SK-N-SH treated with all-trans-retinoic acid at 6 μM for 48 hours (cell line): ENCODE data around the gene POLR1C.

ENCODE experiments used
- ATAC-seq: fragments of 200-7000 bp; cut with Tn5 transposase; 3 replicates; pipeline ENCODE4 v1.9.1; 2020; ENCODE audit warnings: mild to moderate bottlenecking, moderate library complexity
- ARNTL ChIP-seq: fragments of 450-650 bp; formaldehyde crosslinking; IDR thresholded peaks from 2 replicates; pipeline ENCODE4 v1.5.0; 2020; ENCODE audit warnings: low read depth, mild to moderate bottlenecking, moderate library complexity, borderline replicate concordance
- BACH2 ChIP-seq: fragments of 250-450 bp; sonication (Bioruptor Pico); IDR thresholded peaks from 2 replicates; pipeline ENCODE4 v1.9.0; 2021; ENCODE audit warnings: mild to moderate bottlenecking, borderline replicate concordance
- CREB5 ChIP-seq: fragments of 250-450 bp; sonication (Bioruptor Pico); IDR thresholded peaks from 2 replicates; pipeline ENCODE4 v1.5.1; 2020; ENCODE audit warnings: low read depth, mild to moderate bottlenecking, moderate library complexity
- CSDC2 ChIP-seq: fragments of 250-450 bp; sonication (Bioruptor Pico); IDR thresholded peaks from 2 replicates; pipeline ENCODE4 v1.5.0; 2020; ENCODE audit warnings: mild to moderate bottlenecking, moderate library complexity
- CSRNP3 ChIP-seq: fragments of 250-450 bp; sonication (Bioruptor Pico); IDR thresholded peaks from 2 replicates; pipeline ENCODE4 v1.5.1; 2021; ENCODE audit warnings: mild to moderate bottlenecking, moderate library complexity
- ESRRG ChIP-seq: fragments of 250-450 bp; sonication (Bioruptor Pico); IDR thresholded peaks from 2 replicates; pipeline ENCODE4 v1.6.1; 2021; ENCODE audit warnings: mild to moderate bottlenecking
- GLIS3 ChIP-seq: fragments of 250-450 bp; sonication (Bioruptor Pico); IDR thresholded peaks from 2 replicates; pipeline ENCODE4 v1.5.0; 2020; ENCODE audit warnings: mild to moderate bottlenecking, moderate library complexity
- ISL1 ChIP-seq: fragments of 250-450 bp; sonication (Bioruptor Pico); IDR thresholded peaks from 2 replicates; pipeline ENCODE4 v2.1.2; 2022; ENCODE audit warnings: mild to moderate bottlenecking, moderate library complexity
- OSR1 ChIP-seq: fragments of 250-450 bp; sonication (Bioruptor Pico); IDR thresholded peaks from 2 replicates; pipeline ENCODE4 v1.8.0; 2022; ENCODE audit warnings: moderate library complexity, mild to moderate bottlenecking, inconsistent platforms
- PATZ1 ChIP-seq: fragments of 250-450 bp; sonication (Bioruptor Pico); IDR thresholded peaks from 2 replicates; pipeline ENCODE4 v1.8.0; 2020; ENCODE audit warnings: mild to moderate bottlenecking, moderate library complexity, borderline replicate concordance
- POU6F1 ChIP-seq: fragments of 250-450 bp; sonication (Bioruptor Pico); IDR thresholded peaks from 2 replicates; pipeline ENCODE4 v1.8.0; 2021; ENCODE audit warnings: low read depth, mild to moderate bottlenecking, moderate library complexity, borderline replicate concordance
- PPARA ChIP-seq: fragments of 250-450 bp; sonication (Bioruptor Pico); IDR thresholded peaks from 2 replicates; pipeline ENCODE4 v1.5.0; 2020; ENCODE audit warnings: mild to moderate bottlenecking, borderline replicate concordance
- RARB ChIP-seq: fragments of 250-450 bp; sonication (Bioruptor Pico); IDR thresholded peaks from 2 replicates; pipeline ENCODE4 v1.8.0; 2021; ENCODE audit warnings: mild to moderate bottlenecking, moderate library complexity
- SNAI2 ChIP-seq: fragments of 250-450 bp; sonication (Bioruptor Pico); IDR thresholded peaks from 2 replicates; pipeline ENCODE4 v1.5.0; 2020; ENCODE audit warnings: mild to moderate bottlenecking, moderate library complexity
- TCF4 ChIP-seq: fragments of 250-450 bp; sonication (Bioruptor Pico); IDR thresholded peaks from 2 replicates; pipeline ENCODE4 v1.8.0; 2021; ENCODE audit warnings: mild to moderate bottlenecking, moderate library complexity, borderline replicate concordance
- TOX ChIP-seq: fragments of 250-450 bp; sonication (Bioruptor Pico); IDR thresholded peaks from 2 replicates; pipeline ENCODE4 v1.8.0; 2021; ENCODE audit warnings: mild to moderate bottlenecking, moderate library complexity, borderline replicate concordance
- TSHZ2 ChIP-seq: fragments of 250-450 bp; sonication (Bioruptor Pico); IDR thresholded peaks from 2 replicates; pipeline ENCODE4 v1.5.0; 2020; ENCODE audit warnings: mild to moderate bottlenecking, moderate library complexity
- ZC3H10 ChIP-seq: fragments of 250-450 bp; sonication (Bioruptor Pico); IDR thresholded peaks from 2 replicates; pipeline ENCODE4 v1.5.1; 2021; ENCODE audit warnings: mild to moderate bottlenecking, moderate library complexity
- ZFP3 ChIP-seq: fragments of 250-450 bp; sonication (Bioruptor Pico); IDR thresholded peaks from 2 replicates; pipeline ENCODE4 v1.5.0; 2020; ENCODE audit warnings: mild to moderate bottlenecking, moderate library complexity
- ZFP30 ChIP-seq: fragments of 450-650 bp; formaldehyde crosslinking; IDR thresholded peaks from 2 replicates; pipeline ENCODE4 v1.5.0; 2022; ENCODE audit warnings: mild to moderate bottlenecking, moderate library complexity
- ZNF565 ChIP-seq: fragments of 450-650 bp; formaldehyde crosslinking; conservative IDR thresholded peaks from 2 replicates; pipeline ENCODE4 v1.5.0; 2020; ENCODE audit warnings: low read depth, mild to moderate bottlenecking, moderate library complexity
- ZNF70 ChIP-seq: fragments of 450-650 bp; formaldehyde crosslinking; IDR thresholded peaks from 2 replicates; pipeline ENCODE4 v1.5.0; 2020; ENCODE audit warnings: mild to moderate bottlenecking, moderate library complexity
- ZNF8 ChIP-seq: fragments of 450-650 bp; formaldehyde crosslinking; IDR thresholded peaks from 2 replicates; pipeline ENCODE4 v1.5.0; 2020; ENCODE audit warnings: mild to moderate bottlenecking, moderate library complexity

The POLR1C gene

GRCh38 chr6:43509984-43510826, 6.7 kb upstream of the POLR1C start, which contains the start of gene LRRC73:
Gene LRRC73 (minus strand): TSS chr6:43510346. CDS start chr6:43509785, 561 bp downstream.
- peak; percentile 86 for ATAC-seq
- TF ChIP-seq ZNF70 (CRISPR knock-in tag), result no peak
- no peak for TF ChIP-seq OSR1 (CRISPR knock-in tag)
- no peak for TF ChIP-seq ZNF565 (CRISPR knock-in tag)
- TF ChIP-seq ESRRG (CRISPR knock-in tag), result no peak
- TF ChIP-seq GLIS3 (CRISPR knock-in tag), result peak; percentile 50; the same call in 1 of the 2 replicates
- no peak for TF ChIP-seq TOX (CRISPR knock-in tag)
- TF ChIP-seq CSDC2, result no peak
- no peak for TF ChIP-seq RARB (CRISPR knock-in tag)
- 0 out of 2 replicates have a peak, but pooled peaks have one; percentile 29 for TF ChIP-seq TSHZ2 (CRISPR knock-in tag)
- no peak for TF ChIP-seq ZNF8 (CRISPR knock-in tag)
- 0 out of 2 replicates have a peak, but pooled peaks have one; percentile 50 for TF ChIP-seq ZFP3
- TF ChIP-seq ISL1 (CRISPR knock-in tag), result no peak
- TF ChIP-seq CREB5 (CRISPR knock-in tag), result no peak
- TF ChIP-seq CSRNP3 (CRISPR knock-in tag), result no peak
- TF ChIP-seq PATZ1, result no peak

GRCh38 chr6:43510827-43511163, 6.1 kb upstream of the POLR1C start:
- no peak for TF ChIP-seq BACH2 (CRISPR knock-in tag)
- TF ChIP-seq GLIS3 (CRISPR knock-in tag), result no peak
- TF ChIP-seq TCF4 (CRISPR knock-in tag), result no peak
- no peak for ATAC-seq

GRCh38 chr6:43511824-43512415, 5.0 kb upstream of the POLR1C start:
- no peak for TF ChIP-seq ZFP3
- TF ChIP-seq ZFP30 (CRISPR knock-in tag), result no peak
- TF ChIP-seq ZC3H10 (CRISPR knock-in tag), result no peak
- TF ChIP-seq CSRNP3 (CRISPR knock-in tag), result no peak
- TF ChIP-seq ZNF565 (CRISPR knock-in tag), result no peak
- TF ChIP-seq OSR1 (CRISPR knock-in tag), result no peak
- no peak for TF ChIP-seq ISL1 (CRISPR knock-in tag)
- TF ChIP-seq TCF4 (CRISPR knock-in tag), result no peak
- no peak for TF ChIP-seq POU6F1 (CRISPR knock-in tag)
- TF ChIP-seq CSDC2, result no peak
- TF ChIP-seq ZNF70 (CRISPR knock-in tag), result no peak
- TF ChIP-seq ARNTL (CRISPR knock-in tag), result no peak
- no peak for TF ChIP-seq RARB (CRISPR knock-in tag)
- no peak for TF ChIP-seq GLIS3 (CRISPR knock-in tag)
- no peak for TF ChIP-seq ESRRG (CRISPR knock-in tag)
- no peak for TF ChIP-seq TOX (CRISPR knock-in tag)
- TF ChIP-seq SNAI2 (CRISPR knock-in tag), result no peak
- TF ChIP-seq PPARA (CRISPR knock-in tag), result no peak
- no peak for TF ChIP-seq BACH2 (CRISPR knock-in tag)
- ATAC-seq, result no peak
